Epithelial cell of esophagus (primary cell): ENCODE results near the gene RFTN2.
A peak's percentile ranks its signal among the peaks of the same experiment; 100 is the strongest.
"Not testable (repeated sequence)": the region's sequence is repeated elsewhere in the genome, so short reads cannot be mapped to it uniquely, and the experiment has no call there.

Experiments used
- DNase-seq: peaks from one replicate; pipeline ENCODE4 v3.0.0; 2010; ENCODE audit warnings: low read depth
- H3K4me3 ChIP-seq: 2 replicates; pipeline ENCODE4 v1.5.1; 2011; ENCODE audit warnings: mild to moderate bottlenecking, low read length, control low read depth
- CTCF ChIP-seq: IDR thresholded peaks from 2 replicates; pipeline ENCODE4 v1.5.1; 2011; ENCODE audit warnings: low read depth, mild to moderate bottlenecking, low read length, control low read depth, inconsistent platforms; ENCODE audit not compliant: insufficient read depth; ENCODE audit errors: missing control alignments

Gene RFTN2

GRCh38 chr2:197675246-197675645 lies at the start of gene RFTN2:
TSS of gene RFTN2 (minus strand) at chr2:197675587. CDS start at chr2:197675458, 129 bp downstream.
- no peak for DNase-seq
- no peak within 1 kb of the TSS for H3K4me3 ChIP-seq
- no peak for TF ChIP-seq CTCF

- no peak overlapping the region for H3K4me3 ChIP-seq
- no peak for TF ChIP-seq CTCF
- no peak for DNase-seq
Observed at GRCh38 chr2:197717863-197718262, 42.5 kb upstream of the RFTN2 start.

- H3K4me3 ChIP-seq = no peak overlapping the region
- DNase-seq = no peak
- TF ChIP-seq CTCF = no peak
Observed at GRCh38 chr2:197713271-197713670, 37.9 kb upstream of the RFTN2 start.

GRCh38 chr2:197711578-197711977 lies 36.2 kb upstream of the RFTN2 start:
- no peak for TF ChIP-seq CTCF
- peak; percentile 29 for DNase-seq
- H3K4me3 ChIP-seq = no peak overlapping the region

GRCh38 chr2:197710424-197711042 lies 35.1 kb upstream of the RFTN2 start:
- no peak overlapping the region for H3K4me3 ChIP-seq
- TF ChIP-seq CTCF = no peak
- no peak for DNase-seq

- not testable (repeated sequence) for H3K4me3 ChIP-seq, DNase-seq
Observed at GRCh38 chr2:197709140-197709539, 33.8 kb upstream of the RFTN2 start.

- no peak overlapping the region for H3K4me3 ChIP-seq
- TF ChIP-seq CTCF = no peak
- DNase-seq = peak; percentile 87
Observed at GRCh38 chr2:197708331-197708730, 32.9 kb upstream of the RFTN2 start.
